GM19043 (cell line): ENCODE data around the gene CHAT.
A peak's percentile ranks its signal among the peaks of the same experiment; 100 is the strongest.

ENCODE experiments used
- ATAC-seq: cut with Tn5 transposase; IDR thresholded peaks from one replicate; pipeline ENCODE4 v1.9.1; 2021; ENCODE audit warnings: low read depth; ENCODE audit not compliant: unreplicated experiment

Gene CHAT

DNA sequence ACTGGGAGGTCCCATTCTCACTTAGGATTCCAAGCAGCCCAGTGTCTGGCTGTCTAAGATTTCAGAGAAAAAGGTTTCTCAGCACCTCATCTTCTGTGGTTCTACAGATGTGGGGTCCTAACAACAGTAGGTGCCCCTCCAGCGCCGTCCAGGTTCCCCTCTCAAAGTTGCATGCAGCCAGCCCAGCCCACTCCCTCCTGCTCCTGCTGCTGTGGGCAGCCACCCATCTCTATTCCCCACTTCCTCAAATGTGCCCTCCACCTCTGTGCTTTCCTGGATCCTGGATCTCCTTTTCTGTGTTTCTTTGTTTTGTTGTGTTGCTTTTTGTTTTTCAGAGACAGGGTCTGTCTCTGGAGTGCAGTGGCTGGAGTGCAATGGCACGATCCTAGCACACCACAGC lies 17.0 kb upstream of the CHAT start:
- ATAC-seq: no peak

DNA sequence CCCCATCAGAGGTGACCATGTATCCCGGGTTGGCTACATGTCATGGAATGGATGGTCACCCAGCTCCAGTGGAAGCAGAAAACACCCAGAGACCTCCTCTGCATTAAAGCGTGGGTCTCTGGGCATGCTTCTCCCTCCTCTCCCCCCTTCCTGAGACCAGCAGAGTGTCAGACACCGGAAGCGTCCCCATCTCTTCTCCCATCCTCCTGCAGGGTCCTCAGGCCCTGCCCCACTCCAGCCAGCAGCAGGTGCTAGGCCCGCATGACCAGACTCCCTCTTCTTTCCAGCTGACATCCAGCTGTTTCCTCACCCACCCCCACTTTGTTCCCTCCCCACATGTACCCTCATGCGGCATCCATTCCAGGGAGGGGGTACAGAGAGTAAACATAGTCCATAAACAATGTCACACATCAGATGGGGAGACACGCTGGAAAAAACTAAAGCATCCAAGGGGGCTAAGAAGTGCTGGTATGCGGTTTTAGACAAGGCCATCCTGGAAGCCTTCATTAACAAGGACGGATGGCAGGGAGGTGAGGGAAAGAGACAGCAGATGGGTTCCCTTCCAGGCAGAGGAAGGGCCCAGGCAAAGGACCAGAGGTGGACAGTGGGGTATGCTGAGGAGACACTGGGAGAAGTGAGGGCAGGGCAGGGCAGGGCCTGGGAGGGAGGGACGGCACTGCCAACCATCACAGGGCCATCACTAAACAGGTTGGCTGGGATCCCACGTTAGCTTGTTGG lies 16.2 kb upstream of the CHAT start:
- ATAC-seq: no peak

DNA sequence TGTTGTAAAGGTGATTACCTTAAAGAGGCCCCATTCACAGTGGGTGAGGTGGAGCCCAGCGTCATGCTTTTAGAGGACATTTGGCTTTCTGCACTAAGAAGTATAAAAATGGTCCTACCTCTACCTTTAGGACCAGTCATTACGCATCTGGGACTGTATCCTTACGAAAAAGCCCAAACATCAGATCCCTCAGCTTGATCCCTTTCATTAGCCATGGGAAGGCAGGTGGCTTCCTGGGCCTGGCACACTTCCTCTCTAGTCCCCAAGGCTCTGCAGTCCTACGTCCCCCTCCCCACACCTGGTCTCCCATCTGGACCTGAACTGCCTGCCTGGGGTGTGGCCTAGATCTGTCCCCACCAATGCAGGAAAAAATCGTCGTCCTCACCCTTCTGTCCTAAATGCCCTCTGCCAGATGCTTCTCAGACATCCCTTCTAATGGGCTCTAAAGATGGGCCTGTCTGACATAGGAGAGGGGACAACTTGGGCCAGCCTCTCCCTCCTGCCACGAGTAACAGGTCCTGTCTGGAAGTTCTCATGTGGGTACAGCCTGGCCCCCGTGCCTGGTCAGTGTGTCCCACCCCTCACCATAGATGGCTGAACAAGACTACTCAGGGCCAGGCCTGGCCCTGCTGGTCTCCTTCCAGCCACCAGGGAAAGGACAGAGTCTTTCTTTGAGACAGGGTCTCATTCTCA lies 15.5 kb upstream of the CHAT start:
- no peak for ATAC-seq

DNA sequence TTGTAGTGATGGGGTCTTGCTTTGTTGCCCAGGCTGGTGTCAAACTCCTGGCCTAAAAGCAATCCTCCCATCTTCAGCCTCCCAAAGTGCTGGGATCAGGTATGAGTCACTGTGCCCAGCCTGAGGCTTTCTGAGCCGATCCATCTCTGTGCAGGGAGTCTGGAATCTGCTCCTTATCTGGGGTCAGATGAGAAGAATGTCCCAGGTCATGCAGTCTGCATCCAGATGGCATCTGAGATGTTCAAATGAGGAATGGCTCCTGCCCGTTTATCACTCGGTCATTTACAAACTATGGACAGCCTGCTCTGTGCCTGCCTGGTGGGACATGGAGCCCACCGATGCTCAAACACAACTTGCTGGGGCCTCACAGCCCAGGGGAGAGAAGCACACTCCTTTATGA lies 14.9 kb upstream of the CHAT start:
- ATAC-seq: no peak

DNA sequence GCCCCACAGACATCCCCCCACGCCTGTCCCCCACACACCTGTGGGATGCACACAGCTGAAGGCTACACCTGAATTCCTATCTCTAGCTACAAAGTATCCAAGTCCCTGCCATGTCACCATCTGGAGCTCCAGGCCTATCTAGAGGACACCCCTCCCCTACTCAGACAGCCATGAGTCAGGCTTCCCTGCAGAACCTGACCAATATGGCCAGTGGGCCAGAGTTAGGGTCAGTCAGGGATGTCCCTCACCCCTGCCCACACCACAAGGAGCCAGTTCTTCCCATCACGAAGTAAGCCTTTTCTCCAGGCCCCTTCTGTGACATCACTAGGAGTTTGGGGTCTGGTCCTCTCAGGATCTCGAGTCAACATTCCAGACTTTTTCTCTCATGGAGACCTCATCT lies 14.3 kb upstream of the CHAT start:
- ATAC-seq: no peak

DNA sequence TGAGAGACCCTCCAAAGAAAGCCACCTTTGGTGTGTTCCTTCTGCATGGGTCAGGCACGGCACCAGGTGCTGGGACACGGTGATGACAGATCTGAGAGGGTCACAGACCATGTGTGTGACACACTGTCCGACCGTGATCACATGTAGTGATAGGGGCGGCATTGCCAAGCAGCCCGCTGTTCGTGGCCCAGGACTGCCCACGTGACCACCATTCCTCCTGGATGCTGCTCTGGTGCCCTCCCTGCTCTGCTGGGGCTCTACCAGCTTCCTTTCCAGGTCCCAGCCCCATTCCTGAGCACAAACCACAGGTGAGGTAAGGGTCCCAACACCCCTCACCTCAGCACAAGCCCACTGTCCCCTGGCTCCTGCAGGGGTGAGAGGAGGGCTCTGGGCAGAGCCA lies 13.8 kb upstream of the CHAT start:
- no peak for ATAC-seq

DNA sequence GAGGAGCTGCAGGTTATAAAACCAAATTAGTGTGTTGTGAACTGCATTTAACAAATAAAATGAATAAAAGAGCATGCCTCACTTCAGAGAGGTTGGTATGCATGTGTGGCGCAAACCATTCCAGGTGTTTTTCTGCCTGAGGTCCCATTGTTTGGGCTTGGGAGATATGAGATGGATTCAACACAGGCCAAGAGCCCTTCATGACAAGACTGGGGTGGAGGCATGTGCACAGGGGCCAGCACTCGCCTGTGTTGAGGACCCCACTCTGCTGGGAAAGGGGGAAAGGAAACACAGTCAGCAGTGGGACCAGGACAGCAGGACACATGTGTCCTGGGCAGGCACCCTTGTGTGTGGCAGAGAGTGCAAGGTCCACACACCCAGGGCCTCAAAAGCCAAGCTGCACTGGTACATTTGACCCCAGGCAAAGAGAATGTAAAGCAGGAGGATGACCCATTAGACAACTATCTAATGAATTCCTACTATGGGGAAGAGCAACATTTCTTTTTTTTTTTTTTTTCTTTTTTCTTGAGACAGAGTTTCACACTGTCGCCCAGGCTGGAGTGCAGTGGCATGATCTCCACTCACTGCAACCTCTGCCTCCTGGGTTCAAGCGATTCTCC lies 12.9 kb upstream of the CHAT start:
- no peak for ATAC-seq

DNA sequence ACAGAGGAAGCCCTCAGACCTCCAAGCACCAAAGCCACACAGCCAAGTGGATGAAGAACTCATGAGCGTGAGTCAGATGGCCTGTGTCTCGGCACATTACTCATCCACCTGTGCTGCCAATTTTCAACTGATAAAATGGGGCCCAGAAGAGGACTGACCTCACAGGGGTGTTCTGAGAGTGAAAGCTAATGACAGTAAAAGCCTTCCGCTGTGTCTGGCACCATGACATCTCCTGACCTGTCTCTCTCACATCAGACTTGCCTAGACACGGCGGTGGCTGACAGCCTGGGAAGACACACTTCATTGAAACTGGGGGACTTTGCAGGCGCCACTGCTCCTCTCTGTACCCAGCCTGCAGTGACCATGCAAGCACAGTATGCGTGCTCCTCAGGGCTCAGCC lies 12.0 kb upstream of the CHAT start:
- no peak for ATAC-seq

DNA sequence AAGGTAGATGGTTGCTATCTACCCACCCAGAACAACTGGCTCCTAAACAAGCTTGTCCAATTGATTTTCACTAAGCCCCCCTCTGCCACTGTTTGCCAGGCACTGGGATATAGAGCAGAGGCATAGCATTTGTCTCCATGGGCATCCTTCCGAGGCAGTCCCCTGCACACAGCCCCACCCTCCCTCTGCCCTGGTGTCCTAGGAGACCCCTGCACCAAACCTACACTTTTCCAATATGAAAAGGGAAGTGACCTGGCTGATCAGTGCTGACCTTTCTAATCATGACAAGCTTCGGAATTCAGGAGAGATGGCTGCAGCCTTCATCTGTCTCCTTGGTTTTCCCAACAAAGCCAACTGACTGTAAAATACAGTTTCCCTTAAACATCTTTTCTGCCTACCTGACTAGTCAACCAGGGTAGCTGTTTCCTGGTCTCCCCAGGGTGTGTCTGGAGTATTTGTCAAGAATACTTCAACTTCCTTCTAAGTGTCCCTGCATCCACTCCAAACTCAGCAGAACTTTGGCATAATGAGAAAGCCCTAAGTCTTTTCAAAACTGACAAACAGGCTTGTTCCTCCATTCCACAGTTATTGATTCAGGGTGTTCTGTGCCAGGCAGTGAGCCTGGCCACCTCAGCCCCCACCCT lies 11.3 kb upstream of the CHAT start:
- ATAC-seq: no peak

DNA sequence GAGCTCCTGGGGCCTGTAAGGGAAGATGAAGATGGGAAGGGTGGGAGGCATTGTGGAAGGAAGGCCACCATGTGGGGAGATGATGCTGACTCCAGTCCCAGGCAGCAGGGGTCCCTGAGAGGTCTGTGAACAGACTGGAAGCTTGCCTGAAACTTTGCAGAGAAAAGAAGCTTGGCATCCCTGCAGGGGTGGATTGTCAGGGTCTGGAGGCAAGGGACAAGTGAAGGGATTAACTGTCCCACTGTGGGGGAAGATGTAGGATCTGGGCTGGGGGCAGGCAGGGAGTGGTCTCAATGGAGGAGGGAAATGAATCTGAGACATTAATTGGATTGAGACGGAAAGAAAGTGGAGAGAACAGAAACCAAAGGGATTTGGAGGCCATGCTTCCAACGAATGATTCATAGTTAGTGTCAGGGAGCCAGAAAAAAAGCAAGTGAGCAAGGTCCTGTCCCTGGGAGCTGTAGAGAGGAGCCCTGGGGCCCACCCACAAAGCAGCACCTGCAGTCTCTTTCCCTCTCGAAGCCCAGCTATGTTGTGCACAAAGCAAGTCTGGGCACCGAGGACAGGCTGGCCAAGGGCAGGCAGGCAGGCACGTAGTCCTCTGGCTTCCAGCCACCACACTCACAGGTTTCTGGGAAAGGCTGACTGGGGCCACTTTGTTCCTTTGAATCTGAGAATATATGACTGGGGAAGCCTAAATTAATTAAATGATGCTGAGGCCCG lies 8.5 kb upstream of the CHAT start:
- ATAC-seq: no peak

DNA sequence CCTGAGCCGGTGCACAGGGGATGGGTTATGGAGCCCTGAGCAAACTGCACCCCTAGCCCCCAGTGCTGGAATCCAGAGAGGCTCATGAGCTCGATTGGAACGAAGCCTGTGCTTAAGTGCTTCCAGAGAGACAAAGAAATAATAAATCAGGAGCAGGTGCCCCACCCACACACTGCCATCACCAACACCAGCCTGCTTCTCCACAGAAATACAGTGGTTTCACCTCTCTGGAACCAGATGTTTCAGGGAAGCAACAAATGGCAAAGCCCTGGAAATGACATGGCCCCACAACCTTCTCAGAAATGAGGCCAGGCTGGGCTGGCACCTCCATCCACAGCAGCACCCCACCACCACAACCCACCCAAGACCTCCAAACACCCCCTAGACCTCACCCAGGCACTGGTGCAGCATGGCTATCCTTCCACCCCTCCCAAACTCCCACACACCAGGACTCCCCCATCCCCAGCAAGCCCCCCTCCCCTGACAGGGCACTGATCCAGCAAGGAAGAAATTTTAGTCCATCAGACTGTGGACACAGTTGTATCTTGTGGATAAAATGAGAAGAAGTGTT lies 7.8 kb upstream of the CHAT start:
- no peak for ATAC-seq

DNA sequence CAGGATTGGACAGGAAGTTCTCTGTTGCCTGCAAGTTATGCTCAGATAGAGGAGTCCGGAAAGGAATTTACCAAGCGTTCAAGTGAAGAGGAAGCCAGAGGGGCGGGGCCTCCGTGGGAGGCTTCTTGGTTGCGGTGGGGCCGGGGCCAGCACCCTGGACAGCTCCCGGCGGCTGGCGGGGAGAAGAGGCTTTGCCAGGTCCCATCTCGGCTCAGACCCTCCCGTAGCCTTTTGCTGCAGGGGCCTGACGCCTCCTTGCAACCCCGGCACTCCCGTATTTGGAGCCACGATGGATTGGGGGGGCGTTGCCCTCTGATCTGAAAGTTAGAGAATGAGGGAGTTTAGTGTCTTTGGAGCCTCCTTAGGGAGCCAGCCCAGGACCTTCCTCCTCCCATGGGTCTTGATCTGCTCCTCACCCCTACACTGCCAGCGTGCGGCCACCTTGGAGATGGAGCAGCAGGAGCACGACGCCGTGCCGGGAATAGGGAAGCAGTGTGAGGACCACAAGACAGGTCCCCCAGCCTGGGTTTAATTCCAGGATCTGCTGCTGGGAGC lies 6.8 kb upstream of the CHAT start:
- peak; percentile 78 for ATAC-seq

DNA sequence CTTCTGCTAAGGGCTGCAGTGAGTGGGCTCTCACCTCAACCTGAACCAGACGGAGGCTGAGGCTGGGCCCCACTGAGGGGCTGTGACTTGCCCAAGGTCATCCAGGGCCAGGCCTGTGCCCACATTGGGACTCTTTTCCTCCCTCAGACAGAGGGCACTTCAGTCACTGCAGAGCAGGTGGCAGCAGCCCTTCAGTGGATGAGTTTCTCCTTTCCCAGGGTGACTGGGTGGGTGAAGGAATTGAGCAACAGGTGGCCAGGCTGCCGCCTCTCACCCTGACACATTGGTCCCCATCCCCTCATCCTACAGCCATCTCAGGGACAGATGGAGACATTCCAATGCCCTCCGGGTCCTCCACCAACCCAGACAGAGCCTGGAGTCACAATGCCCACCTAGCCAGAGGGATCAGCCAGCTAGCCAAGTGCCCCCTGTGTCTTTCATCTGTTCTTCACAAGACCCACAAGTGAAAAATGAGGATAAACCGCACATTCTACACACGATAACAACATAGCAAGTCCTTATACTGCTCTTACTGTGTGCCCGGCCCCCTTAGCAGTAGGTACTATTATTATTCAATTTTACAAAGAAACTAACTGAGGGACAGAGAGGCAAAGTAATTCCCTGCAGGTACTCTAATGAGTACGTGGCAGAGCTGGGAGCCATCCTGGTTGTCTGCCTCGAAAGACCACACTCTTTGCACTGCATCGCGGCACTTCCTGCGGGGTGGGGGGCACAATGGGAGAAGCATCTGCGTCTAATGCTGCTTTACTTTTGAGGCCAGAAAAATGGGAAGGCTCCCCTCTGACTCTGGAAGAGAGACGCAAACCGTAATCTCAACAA lies 5.5 kb upstream of the CHAT start:
- no peak for ATAC-seq

DNA sequence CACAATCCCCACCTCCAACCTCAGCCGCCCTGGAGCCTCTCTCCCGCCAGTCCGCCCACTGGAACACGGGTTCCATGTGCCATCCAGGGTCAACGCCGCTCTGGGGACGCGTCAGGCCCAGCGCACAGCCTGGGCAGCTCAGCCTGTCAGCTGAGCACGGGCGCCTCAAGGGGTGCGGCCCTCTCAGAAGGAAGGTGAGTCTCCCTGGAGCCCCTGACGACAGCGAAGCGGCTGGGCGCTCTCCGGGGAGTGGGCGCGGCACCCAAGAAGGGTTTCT lies 4.9 kb upstream of the CHAT start:
- ATAC-seq: no peak

DNA sequence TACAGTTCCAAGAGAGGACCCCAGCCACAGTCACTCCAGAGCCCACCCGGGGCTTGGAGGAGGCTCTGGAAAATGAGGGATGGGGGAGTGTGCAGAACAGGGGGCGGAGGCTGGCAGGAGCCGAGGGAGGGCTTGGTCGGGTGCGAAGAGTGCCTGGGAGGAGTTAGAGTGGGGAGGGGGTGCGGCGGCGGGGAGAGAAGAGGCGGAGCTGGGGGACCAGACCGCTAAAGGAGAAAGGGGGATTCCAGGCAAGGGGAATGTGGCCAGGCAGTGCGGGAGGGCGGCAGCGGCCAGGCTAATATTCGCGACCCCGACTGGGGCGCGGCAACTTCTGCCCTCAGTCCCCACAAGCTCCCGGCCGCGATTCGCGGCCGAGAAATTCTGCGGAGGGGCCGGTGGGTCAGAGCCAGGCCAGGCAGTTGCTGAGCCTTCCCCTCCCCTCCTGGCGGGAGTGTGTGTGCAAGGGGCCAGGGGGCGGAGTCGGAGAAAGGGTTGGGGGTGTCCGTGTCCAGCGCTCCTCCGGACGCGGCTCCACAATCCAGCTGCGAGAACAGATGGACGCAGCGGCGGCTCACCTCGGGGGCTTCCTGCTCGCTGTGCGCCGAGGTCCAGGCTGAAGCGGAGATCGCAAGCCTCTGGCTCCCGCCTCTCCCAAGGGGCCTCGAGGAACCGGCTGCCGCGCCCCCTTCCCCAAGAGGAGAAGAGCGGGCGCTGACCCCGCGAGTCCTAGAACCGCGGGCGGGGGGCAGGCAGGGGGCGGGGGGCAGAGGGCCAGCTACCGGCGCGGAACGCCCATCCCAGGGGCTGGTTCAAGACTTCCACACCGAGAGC lies 4.3 kb upstream of the CHAT start:
- no peak for ATAC-seq

DNA sequence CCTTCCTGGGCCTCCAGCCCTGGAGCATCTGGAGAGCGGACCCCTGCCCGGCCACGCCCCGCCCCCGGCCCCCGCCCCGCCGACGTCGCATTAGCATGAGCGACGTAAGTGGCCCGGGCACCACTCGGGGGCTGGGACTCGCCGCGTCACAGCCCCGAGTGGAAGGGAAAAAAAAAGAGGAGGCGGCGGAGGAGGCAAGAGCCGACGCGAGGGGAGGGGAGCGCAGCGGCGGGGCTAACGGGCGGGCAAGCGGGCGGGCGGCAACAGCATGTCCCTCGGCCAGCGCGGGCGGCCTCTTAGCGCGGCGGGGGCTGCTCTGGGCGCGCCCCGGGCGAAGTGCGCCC lies 3.8 kb upstream of the CHAT start, which contains the start of gene SLC18A3:
Gene SLC18A3, plus strand, starts transcription at position 197 of the 344 bp plus-strand sequence. CDS start 431 bp downstream, outside the sequence.
- no peak for ATAC-seq

DNA sequence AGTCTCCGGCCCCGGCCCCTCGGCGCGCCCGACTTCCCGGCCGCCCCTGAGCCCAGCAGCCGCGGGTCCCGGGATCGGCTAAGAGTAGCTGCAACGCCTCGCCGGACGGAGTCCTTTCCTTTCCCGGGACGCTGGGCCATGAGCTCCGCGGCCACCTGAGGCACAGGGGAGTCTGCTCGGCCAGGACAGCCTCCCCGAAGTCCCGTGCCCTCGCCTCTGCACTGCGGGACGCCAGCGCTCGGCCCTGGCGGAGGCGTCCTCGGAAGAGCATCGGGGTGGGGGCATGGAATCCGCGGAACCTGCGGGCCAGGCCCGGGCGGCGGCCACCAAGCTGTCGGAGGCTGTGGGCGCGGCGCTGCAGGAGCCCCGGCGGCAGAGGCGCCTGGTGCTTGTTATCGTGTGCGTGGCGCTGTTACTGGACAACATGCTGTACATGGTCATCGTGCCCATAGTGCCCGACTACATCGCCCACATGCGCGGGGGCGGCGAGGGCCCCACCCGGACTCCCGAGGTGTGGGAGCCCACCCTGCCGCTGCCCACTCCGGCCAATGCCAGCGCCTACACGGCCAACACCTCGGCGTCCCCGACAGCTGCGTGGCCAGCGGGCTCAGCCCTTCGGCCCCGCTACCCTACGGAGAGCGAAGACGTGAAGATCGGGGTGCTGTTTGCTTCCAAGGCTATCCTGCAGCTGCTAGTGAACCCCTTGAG lies 3.2 kb upstream of the CHAT start:
- no peak for ATAC-seq

DNA sequence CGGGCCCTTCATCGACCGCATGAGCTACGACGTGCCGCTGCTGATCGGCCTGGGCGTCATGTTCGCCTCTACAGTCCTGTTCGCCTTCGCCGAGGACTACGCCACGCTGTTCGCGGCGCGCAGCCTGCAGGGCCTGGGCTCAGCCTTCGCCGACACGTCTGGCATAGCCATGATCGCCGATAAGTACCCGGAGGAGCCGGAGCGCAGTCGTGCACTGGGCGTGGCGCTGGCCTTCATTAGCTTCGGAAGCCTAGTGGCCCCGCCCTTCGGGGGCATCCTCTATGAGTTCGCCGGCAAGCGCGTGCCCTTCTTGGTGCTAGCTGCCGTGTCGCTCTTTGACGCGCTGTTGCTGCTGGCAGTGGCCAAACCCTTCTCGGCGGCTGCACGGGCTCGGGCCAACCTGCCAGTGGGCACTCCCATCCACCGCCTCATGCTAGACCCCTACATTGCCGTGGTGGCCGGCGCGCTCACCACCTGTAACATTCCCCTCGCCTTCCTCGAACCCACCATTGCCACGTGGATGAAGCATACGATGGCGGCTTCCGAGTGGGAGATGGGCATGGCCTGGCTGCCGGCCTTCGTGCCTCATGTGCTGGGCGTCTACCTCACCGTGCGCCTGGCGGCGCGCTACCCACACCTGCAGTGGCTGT lies 2.5 kb upstream of the CHAT start:
- no peak for ATAC-seq
